SW 1271 (cell line): ENCODE measurements around the gene C6orf120.
"Not testable (repeated sequence)": the region's sequence is repeated elsewhere in the genome, so short reads cannot be mapped to it uniquely, and the experiment has no call there.

Experiments used
- DNase-seq, 2 experiments: peaks; one replicate each; lab custom pipeline; 2025; lab: John Stamatoyannopoulos, UW

The C6orf120 gene

DNA sequence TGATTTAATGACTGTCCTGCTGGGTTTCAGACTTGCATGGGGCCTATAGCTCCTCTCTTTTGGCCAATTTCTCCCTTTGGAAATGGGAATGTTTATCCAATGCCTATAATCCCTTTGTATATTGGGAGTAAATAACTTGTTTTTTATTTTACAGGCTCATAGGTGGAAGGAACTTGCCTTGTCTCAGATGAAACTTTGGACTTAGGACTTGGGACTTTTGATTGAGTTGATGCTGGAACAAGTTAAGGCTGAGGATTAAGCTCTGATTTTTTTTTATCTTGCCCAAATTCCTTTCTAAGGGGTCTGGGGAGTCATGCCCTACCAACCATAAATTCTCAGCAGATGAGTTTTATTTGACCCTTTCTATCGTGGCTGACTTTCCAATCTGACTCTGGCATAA lies 23.6 kb upstream of the C6orf120 start:
- DNase-seq = no peak

DNA sequence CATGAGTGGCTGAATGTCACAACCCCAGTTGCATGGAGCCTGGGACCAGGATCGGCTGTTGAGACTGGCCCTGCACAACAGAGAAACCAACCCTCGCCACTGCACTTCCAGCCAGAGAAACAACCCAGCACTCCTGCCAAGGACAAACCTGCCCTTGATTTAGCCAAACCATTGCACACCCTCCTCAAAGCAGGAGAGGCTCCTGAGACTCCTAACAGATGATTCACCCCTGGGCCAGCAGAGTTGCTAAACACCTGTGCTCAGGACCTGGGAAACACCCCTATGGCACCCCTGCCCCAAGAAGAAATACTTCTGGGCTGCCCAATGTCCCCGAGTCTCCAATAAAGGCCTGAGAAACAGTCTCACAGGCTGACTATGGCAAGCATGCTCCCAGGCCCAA lies 17.9 kb upstream of the C6orf120 start:
- no peak for DNase-seq

DNA sequence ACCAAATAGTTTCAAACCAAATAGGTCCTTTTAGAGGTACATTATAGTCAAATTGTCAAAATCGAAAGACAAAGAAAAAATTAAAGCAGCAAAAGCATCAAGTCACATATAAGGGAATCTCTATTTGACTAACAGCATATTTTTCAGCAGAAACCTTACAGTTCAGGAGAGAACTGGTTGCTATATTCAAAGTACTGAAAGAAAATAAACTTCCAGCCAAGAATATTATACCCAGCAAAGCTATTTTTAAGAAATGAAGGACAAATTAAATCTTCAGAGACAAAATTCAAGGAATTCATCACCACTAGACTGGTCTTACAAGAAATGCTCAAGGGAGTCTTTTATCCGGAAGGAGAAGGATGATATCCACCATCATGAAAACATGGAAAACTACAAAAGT lies 16.1 kb upstream of the C6orf120 start:
- DNase-seq = no peak

DNA sequence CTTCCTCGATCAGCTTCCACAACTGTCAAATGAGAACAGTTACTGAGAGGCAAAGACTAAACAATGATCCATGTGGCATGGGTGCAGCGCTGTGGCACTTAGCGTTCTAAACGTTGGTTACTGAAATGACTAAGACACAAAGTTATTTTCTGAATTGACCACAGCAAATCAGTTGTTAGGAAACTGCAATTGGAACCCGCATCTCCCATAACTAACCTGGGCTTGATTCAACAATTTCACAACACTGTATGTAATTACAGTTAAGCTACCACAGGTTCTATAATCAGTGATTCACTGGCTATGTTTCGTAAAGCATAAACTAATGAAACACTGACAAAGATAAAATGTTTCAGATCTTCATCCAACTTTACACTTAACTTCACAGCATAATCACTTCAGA lies 12.6 kb upstream of the C6orf120 start:
- DNase-seq = no peak

DNA sequence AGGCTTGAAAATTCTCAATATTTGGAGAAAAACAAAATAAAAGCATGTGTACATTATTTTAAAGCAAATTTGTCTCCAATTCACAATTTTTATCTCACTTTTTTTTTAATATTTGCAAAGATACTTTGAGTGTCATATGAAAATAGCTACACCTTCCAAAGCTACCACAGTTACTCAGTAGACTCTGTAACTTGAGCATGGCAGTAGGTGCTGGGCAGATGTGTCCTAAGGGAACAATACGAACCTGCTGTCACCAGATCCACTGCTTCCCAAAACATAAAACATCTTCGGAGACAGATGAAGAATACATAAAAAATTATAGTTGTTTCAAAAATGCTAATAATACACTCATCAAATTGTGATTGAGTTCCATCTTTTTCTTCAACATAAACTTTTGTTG lies 10.7 kb upstream of the C6orf120 start:
- no peak for DNase-seq

DNA sequence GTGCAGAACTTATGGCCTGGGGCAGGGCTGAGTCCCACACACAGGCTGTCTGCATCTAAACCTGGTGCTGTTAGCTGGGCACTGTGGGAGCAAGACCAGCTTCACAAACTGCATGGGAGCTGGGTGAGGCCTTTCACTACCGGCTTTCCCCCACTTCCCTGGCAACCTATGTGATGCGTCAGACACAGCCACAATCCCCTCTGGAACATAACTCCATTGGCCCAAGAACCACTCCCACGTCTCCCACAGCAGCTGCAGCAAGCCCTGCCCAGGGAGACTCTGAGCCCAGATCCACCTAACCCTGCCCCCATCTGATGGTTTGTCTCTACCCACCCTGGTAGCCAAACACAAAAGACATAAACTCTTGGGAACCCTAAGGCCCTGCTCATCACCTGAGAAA lies 9.4 kb upstream of the C6orf120 start:
- no peak for DNase-seq

DNA sequence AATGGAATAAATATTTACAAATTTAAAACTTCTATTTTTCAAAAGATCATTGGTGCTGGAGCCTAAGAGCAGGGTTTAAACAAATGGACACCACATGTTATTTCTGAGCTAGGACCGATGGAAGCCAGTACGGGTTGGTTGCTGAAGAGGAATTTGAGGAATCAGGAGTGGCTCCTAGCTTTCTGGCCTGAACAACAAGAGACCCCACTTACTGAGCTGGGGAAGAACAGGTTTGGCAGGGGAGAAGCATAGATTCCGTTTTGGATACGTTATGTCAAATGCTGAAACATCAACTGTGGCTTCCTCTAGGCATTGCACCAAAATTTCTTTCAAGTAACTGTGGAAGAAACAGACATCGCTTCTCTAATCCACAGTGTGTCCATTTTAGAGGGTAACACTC lies 6.8 kb upstream of the C6orf120 start:
- DNase-seq = no peak

DNA sequence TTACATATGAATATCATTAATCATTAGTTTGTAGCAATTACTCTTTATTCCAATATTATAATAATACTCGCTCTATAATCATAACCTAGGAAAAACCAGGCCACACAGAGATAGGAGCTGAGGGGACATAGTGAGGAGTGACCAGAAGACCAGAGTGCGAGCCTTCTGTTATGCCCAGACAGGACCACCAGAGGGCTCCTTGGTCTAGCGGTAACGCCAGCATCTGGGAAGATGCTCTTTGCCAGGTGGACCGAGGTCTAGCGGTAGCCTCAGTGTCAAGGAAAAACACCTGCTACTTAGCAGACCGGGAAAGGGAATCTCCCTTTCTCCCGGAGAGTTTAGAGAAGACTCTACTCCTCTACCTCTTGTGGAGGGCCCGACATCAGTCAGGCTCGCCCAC lies 4.8 kb upstream of the C6orf120 start:
- not testable (repeated sequence) for DNase-seq

DNA sequence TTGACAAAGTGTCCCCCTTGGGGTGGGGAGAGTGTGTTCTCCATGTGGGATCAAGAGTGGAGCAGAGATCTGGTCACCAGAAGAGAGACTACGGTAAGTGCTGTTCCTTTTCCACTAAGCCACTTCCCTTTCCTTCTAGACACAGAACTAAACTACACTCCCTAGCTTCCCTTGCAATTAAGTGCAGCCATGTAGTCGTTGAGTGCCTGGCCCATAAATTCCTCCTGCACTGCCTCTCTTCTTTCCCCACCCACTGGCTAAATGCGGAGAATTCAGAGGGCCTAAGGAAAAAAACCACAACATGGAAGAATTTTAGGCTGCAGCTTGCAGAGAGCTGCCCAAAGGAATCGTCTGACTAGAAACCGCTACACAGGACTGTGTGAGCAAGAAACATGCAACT lies 1.6 kb upstream of the C6orf120 start:
- DNase-seq = no peak

DNA sequence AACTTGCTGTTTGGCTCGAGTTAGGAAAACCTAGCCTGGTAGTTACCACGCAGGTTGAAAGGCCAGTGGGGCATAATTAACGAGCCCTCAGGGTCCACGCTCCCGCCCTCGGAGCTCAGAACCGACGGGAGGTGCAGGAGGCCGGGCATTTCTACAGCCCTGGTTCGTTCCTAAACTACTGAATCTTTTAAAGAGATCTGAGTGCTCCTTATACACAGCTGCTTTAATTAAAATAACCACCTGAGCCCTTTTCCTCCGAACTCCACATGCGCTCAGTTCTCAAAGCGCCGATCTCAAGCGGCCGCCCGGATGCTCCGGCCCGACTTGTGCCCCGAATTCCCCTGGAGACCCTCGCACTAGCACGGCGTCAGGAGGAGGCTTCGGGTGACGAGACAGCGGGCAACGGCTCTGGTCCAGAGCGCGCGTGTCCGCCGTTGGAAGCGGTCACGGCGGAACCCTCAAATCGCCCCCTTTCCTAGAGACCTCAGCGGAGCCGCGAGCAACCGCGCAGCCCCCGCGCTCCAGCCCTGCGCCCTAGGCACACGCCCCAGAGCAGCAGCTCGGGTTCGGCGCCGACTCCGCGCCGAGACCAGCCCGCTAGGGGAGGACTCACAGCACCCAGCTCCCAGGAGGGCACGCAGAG lies 494 bp upstream of the C6orf120 start:
- DNase-seq = no peak

DNA sequence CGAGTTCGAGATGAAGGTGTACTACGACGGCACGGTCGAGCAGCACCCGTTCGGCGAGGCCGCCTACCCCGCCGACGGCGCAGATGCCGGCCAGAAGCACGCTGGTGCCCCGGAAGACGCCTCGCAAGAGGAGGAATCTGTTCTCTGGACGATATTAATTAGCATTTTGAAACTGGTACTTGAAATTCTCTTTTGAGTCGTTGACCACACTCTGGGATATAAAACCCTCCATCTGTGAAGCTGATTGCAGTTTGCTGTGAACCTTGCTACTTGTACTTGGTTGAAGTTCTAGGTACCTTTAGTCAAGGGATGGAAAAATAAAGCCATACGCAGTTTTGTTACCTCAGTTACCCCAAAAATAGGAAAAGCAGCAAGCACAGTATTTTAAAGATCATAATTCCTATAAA lies 917 bp downstream of the C6orf120 start:
- no peak for DNase-seq

DNA sequence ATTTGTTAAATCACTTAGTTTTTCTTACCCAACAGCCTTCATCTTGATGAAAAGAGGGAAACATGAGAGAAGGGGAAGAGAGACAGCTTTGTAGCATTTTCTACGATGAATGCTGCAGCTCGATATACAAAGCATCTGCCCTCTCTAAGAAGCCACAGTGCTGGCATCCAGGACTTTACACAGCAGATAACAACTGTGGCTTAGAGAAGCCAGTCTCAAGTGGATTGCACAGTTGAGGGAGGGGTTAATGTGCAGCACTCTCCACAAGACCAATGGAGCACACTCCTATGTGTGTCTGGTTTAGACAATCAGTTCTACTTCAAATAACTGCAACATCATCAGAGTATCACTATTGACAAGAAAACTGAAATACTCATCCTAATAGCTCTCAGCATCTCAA lies 5.8 kb downstream of the C6orf120 start:
- no peak for DNase-seq

DNA sequence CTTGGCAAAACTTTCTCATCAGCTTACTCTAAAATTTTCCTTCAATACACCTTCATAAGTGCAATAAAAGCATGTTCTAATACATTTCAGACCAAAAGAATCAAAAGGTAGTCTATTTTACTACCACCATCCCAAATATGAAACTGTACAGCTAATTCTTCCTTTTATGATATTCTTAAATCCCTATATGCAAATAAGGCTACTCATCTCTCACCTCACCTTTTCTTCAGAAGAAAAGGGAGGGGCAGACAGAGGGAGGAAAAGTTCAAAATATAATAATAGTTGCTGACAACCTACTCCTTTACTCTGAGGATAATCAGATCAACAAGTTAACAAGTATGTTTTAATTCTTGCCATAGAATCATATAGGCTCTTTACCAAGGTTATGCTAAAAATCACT lies 7.4 kb downstream of the C6orf120 start:
- no peak for DNase-seq

DNA sequence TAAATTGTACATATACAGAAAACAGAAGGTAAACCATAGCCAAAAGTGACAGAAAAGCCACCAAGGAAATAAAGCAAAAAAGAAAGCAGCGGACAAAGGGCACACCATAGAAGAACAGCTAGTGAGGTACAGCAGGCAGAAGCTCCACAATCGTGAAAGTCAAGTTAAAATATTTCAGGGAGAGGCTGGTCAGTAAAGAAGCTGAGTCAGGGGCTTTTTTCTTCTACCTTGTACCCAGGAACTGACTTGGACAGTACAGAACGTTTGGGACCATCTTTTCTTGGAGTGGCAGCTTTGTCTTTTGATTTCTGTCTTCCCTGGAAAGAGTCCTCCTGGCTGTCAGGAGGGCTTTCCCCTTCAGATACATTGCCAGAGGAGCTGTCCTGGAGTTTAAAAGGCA lies 8.1 kb downstream of the C6orf120 start:
- no peak for DNase-seq

DNA sequence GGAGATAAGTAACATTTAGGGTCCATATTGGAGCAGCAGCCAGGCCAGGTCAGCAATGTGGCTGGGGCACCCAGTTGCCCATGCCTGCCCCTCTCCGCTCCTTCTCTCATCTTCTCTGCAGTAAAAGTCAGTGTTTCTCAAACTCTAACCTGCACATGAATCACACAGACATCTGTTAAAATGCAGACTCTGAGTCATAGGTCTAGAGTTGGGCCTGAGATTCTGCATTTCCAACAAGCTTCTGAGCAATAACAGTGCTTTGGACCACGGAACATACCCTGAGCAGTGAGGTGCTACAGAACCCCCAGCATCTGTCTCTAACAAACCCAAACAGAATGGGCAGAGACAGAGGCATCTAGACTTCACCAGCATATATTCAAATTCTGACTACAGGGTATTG lies 12.3 kb downstream of the C6orf120 start:
- no peak for DNase-seq

DNA sequence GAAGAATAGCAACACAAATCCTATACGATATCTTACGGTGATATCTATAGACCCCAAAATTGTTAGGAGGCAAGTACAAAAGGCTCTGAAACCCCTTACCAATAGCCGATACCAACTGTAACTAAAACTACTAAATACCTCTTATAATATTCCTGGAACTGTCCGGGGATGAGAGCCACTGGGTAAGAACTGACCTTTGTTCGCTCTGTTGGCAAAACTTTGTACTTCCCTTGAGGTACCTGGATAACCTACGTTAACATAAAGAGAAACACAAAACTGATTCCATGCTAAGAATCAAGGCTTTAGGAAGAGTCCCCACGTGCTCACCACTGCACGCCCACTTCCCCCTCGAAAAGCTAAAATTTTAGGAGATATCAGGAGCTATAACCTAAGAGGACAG lies 12.7 kb downstream of the C6orf120 start:
- no peak for DNase-seq

DNA sequence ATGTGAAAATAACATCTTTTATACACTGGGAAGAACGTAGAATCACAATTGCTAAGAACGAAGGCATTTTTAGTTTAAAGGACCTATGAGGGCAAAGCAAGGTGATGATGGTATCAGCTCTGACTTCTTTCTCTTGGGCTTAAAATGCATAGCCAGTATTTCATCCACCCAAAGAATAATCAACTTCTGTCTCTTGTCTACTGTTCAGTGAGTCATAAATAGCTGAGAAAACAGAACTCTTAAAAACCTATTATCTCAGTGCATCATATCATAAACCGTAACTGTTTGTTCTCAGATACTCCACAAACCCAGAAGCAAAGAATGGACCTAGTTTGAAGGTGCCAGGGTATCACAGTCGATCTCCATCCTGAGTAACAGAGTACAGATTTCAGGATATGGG lies 17.2 kb downstream of the C6orf120 start:
- no peak for DNase-seq

DNA sequence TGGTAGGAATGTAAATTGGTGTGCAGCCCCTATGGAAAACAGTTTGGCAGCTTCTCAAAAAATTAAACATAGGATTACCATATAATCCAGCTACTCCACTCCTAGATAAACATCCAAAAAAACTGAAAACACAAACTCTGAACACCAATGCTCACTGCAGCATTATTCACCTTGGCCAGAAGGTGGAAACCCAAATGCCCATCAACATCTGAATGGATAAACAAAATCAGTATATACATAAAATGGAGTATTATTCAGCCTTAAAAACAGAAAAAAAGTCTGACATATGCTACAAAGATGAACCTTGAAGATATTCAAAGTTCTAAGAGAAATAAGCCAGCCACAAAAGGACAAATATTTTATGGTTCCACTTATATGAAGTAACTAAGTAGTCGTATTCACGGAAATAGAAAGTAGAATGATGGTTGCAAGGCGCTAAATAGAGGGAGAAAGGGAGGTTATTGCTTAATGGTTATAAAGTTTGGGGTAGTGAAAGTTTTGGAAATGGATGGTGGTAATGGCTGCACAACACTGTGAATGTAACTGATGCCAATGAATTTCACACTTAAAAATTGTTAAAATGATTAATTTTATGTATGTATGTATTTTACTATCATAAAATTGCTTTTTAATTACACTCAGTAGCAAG lies 18.4 kb downstream of the C6orf120 start:
- DNase-seq = no peak

DNA sequence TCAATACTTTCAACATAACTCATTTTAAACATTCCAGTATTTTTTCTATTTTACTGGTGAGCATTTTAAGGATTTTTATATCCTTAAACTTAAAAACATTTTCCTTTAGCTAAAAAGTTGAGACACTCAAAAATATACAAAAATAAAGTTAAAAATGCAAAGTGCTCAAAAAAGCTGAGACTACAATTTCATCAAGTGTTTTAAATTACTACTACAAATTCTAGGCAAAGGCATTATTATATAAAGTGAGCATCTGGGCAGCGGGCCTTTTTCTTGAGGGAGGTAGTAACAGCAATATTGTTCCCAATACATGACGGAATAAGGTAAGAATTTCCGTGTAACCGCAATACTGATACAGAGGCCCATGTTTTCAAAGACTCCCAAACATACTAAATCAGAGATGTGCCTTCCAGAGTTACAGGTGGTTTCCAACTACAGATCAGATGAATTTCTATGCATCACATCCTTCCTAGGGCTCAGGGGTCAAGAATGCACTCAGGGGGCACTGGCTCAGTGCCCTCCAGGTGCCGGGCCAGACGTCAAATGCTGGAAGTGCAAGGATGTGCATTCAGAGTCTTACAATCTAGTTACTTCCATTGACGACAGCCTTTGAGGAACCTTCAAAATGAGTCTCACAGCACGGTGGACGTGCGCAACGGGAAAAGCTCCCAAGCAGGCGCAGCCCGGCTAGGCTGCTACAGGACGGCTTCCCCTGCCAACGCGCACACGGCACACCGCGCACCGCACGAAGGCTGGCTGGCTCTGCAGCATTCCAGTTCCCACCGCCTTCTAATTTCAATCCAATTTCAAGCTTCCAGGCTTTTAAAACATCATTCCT lies 20.7 kb downstream of the C6orf120 start:
- peak; percentile 36 to 78 for DNase-seq

DNA sequence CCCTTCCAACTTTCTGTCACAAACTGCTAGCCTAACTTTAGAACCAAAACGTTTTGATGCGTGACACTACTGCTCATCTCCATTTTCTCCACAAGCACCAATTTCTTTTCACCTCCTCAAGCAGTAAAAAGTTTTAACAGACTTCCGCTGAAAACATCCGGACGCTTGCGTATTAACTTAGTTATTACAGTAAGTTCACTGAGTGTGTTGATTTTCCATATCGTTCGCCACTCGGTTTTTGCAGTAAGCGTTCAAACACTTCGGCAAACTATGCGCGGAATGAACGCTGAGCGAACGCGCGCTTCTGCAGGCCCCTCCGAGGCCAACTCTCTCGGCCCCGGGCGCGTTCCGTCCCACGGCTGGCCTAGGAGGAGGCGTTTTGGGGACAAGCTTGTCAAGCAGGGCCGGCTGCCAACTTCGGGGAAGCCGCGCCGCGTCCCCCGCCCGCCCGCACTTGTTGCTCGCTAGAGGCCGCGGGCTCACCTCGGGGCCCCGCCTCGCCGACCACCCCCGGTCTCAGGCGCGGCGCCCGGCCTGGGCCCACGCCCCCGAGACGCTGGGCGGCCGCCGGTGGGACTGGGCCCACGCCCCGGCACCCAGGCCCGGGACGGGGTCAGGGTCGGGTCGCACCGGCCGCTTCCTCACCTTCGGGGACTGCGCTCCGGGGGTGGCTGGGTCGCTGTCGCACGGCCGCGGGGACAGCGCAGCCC lies 21.4 kb downstream of the C6orf120 start:
- DNase-seq = peak in 1 of 2 experiments; percentile 42

DNA sequence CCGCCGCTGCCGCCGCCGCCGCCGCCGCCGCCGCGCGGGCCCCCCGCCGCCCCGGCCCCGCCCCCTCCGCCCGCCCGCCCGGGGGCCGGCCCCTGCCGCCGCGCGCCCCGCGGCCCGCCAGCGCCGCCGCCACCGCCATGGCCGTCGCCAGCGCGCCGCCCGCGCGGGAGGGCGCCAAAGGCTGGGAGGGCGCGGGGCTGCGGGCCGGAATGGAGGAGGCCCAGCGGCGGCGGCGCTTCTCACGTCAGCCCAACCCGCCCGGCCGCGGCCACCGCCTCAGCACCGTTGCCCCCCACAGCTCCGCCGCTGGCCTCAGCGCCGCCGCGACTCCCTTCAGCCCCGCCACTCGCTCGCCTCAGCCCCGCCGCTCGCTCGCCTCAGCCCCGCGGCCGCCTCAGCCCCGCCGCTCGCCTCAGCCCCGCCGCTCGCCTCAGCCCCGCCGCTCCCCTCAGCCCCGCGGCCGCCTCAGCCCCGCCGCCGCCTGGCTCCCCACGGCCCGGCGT lies 22.1 kb downstream of the C6orf120 start:
- DNase-seq = no peak

DNA sequence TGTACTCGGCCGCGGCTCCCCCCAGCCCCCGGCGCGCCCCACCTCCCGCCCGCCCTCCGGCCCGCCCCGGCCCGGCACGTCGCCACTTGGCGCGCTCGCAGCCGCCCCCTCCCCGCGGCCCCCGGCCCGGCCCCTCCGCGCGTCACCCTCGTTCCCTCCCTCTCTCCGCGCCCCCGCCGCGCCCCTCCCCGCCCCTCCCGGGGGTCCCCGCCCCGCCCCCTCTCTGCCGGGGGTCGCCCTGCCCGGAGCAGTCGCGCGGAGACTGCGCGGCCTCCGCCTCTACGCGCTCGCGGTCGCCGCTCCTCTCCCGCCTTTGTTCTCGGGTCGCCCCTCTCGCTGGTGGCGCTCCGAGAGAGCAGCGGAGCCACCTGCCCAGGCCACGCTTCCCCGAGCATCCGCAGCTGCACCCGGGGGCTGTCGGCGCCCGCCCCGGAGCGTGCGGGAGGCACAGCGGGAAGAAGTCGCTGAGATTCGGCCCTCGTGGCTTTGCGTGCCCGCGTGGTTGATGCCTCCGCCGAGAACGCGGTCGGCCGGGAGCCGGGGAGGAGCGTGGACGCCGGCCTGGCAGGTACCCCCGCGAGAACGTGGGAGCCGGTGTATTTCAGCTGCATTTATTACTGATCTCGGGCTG lies 22.7 kb downstream of the C6orf120 start, which contains the start of gene PHF10:
PHF10 (minus strand) TSS at position 7 of the 631 bp plus-strand sequence. CDS start 569 bp downstream, outside the sequence.
- DNase-seq = peak in 1 of 2 experiments; percentile 34
